ENCODE results near the gene SYTL5.

DNA sequence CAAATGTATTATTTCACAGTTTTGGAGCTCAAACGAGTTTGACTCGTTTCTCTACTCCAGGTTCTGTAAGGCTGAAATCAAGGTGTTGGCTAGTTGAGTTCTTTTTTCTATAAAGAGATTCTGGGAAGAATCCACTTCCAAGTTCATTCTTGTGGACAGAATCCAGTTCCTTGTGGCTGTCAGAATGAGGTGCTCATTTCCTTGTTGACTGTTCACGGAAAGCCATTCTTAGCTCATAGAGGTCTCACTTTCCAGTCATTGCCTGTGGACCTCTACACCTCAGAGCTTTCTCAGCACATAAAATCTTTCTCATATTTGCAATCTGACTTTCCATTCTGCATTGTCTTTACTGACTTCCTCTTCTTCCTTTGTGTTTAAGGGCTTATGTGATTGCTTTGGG is 62.9 kb downstream of the SYTL5 start:
- TF ChIP-seq POLR2A (IDR thresholded peaks at IDR 0.05; ENCODE audit: low read depth, low read length) (no peak), TAF1 (IDR thresholded peaks at IDR 0.05; ENCODE audit: low read depth, low read length) (no peak), POLR2AphosphoS5 (IDR thresholded peaks at IDR 0.05; ENCODE audit: low read depth, low read length) (no peak)
